Measurements from ENCODE around the gene TAF8.

Gene TAF8

DNA sequence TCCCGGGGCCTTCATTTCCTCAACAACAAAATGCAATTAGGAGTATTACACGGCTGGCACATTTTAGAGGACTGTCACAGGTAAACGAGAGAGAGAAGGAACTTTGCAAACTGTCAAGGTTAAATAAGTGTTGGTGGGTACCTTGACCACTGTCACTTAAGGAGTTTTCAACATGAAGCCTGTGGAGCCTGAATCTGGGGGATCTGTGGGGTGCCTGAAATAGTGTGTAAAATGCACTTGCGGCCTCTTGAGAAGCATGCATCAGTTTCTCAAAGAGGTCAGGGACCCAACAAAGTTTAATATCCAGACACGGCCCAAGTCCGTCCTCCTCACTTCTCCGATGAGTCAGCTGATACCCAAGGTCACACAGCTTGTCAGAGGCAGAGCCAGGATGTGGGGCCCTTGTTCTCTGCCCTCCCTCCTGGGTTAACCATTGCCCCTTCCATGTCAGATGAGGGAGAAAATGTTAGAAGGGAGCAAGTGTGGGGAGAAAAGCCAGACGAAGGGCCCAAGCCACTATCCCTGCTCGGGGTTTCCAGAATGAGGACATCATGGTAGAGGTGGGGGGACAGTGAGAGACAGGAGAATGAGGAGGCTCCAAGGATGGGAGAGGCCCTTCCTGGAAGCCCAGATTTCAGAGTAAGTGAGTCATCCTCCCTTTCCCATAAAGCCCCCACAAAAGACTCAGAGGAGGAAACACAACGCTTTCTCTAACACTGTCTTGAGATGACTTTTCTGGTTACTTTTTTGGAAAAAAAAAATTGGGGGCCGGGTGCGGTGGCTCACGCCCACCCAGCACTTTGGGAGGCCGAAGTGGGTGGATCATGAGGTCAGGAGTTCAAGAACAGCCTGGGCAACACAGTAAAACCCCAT, 49.9 kb downstream of the TAF8 start:
- DNase-seq, result no peak

DNA sequence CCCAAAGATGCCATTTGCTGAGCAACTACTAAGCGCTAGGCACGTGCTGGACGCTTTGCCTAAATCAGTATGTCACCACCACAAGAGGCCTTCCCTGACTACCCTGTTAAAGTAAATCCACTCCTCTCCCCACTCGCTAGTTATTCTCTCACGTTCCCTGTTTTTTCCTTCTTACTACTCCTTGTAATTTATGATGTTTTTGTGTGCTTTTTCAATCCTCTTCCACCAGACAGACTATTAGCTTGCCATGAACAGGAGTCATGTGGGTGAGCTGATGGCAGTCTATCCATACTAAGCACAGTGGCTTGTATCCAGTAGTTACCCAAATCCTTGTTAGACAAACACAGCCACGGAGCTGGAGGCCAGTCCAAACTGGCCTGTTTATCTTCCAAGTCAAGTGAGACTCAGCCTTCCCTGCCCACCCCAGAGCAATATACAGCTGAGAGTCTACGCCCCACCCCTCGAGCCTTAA, 50.9 kb downstream of the TAF8 start:
- no peak for DNase-seq

DNA sequence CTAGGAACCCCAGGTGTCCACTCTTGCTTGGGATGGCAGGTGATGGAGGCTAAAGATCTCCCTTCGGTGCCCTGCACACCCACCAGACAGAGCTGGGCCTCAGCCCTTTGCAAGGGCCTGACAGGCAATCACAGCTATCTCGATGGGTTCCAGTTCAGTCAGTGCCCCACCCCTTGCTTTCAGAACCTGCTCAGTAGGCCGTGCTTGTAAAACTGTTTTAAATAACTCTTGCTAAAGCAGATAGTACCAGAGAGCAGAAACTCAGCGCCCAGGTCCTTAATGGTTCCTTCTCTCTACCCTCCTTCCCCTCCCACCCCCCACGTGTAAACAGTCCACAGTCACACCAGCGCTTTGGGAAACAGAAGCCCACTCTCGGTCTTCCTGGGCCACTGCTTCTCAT, 52.9 kb downstream of the TAF8 start:
- no peak for DNase-seq

DNA sequence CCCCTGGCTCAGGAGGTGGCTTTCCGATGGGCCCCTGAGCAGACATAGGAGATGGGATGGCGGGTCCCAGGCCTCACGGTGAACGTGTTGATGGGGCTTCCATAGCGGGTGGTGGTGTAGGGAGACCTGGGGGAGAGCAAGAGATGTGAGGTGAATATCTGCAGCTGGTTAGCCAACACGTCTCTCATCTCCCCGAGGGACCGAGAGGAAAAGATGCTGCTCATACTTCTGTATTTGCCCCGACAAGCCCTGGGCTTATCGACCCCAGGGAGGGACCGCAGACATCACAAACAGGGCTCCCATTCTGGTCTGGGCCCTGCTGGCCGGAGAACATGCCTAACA, 53.4 kb downstream of the TAF8 start:
- DNase-seq, result no peak

DNA sequence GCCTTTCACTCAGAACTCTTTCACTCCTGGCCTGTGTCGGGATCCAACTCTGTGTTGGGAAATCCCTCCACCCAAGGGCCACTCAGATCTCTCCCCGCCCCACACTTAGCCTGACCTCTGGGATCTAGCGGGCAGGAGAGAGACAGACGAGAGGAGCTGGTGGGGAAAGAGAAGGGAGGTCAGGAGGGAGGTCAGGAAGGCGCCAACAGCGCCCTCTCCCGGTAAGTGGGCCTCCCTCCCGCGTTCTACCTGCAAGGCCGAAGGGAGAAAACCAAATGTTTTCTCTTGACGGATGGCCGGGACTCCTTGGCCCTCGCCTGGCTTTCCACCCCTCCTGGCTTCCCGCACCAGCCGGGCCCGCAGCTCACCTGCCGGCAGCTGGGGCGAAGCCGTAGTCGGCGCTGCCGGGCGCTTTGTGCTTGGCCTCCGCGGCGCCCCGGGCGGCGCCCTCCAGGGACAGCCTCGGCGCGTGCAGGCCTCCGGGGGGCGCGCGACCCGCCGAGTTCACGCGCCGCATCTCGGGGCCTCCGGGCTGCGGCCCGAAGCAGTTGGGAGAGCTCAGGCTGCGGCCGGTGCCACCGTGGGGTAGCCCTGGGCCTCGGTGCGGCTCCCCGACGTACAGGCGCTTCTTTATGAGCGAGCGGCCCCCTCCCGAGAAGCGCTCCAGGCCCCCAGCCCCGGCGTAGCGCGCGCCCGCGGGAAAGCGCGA, 53.9 kb downstream of the TAF8 start:
- no peak for DNase-seq

DNA sequence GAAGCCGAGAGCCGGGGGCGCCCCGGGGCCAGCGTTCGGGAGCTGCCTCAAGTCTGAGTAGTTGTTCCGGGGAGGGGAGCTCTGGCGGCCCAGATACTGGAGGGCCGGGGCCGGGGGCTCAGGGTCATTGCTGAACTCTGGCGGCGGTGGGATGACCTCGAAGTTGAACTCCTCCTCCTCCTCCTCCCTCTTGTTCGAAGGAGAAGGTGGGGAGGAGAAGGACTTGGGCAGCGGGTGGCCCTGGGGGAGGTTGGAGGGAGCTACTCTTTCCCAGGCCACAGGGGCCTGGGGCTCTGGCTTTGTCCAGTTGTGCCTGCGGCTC, 54.4 kb downstream of the TAF8 start:
- DNase-seq, result no peak

DNA sequence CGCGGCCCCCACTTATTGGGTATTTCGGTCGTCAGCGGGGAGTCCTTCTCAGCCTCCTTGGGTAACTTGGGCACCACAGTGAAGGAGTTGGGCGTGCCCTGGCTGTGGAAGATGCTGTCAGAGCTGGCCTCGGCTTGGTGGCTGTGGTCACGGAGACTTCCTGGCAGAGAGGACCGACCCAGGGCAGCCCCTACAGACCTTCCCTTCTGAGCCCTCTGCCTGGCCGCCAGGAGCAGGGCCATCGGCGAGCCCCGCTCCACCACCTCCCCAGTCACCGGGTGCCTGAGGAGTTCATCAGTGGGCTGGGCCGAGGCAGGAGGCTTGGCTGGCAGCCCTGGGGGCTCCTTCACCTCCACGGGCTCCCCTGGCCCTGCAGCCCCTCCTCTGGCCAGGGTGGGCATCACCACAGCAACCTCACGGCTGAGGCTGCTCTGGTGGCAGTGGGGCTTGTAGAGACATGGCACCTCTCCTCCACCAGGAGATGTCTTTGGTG, 54.9 kb downstream of the TAF8 start:
- no peak for DNase-seq

DNA sequence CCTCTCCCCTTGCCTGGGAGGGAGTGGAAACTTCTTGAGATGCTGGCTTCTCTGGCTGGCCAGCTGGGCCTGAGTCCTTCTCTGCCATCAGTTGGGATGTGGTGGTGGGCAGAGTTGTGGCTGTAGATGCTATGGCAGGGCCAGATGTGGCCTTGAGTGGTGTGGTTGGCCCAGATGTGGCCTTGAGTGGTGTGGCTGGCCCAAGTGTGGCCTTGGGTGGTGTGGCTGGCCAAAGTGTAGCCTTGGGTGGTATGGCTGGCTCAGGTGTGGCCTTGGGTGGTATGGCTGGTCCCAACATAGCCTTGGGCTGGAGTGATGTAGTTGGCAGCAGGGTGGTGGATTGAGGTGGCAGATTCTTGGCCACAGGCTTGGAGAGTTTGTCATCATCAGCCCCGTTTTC, 55.4 kb downstream of the TAF8 start:
- DNase-seq, result no peak

DNA sequence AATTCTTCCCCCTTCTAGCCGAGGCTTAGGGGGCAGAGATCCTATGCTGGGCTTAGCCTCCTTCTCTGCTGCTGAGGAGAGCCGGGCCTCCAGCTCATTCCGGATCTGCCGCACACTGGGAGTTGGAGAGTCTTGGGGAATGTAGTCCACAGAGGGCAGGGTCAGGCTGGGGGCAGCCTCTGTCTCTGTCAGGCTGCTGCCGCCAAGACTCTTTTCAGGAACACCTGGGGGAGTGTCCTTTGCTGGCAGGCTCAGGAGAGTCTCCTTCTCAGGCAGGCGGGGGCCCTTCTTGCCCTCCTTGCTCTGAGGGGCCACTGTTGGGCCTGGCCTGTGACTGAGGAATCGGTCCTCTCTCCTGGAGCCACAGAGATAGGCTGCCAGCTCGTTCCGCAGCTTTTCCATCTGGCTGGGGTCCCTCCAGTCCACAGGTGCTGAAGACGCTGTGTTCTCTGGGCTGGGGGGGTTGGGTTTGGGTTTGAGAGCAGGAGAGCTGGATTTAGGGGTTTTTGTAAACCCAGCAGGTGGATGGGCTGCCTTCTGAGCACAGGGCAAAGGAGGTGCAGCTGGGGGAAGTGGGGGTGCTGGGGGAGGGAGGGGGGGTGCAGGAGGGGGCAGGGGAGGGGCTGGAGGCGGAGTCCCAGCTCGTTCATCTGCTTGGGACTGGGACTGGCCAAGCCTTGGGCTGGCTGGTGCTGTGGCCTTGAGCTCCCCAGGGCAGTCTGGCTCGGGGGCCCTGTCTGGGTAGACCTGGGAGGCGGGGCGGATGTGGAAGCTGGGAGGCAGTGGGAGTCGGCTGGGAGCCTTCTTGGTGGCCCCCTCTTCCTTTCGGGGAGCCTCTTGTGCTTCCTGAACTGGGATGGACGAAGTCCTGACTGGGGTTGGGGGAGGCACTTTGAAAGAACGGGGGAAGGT, 56.0 kb downstream of the TAF8 start:
- no peak for DNase-seq

DNA sequence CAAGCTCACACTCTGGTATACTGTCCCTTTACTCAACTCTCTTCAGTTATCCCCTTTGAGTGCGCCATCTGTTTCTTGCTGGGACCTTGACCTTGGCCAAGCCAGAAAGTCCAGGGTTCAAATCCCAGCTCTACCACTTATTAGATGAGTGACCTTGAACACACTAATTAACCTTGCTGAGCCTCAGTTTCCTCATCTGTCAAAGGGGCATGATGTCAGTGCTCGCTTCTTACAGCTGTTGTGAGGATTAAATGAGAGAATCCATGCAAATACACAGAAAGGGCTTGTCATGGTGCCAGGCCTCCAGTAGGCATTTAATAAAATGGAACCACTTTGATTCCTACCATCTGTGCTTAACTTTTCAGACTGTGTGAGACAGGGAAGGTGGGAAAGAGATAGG, 57.7 kb downstream of the TAF8 start:
- no peak for DNase-seq

DNA sequence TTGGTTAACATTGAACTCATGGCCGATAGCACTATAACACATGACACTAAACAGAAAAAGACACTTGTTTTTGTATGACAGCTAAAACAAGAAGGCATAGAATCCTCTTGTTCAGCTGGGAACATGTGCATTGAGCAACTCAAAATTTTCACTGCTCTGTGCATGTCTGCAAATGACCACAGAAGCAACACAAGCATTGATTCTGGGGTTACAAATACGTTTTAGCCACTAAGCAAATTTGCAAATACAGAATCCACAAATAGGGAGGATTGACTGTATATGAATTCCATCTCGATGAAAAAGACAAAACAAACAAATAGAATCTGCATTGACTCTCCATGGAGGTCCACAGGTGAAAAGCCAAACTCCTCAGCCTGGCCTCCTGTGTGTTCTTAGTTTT, 60.4 kb downstream of the TAF8 start:
- no peak for DNase-seq

DNA sequence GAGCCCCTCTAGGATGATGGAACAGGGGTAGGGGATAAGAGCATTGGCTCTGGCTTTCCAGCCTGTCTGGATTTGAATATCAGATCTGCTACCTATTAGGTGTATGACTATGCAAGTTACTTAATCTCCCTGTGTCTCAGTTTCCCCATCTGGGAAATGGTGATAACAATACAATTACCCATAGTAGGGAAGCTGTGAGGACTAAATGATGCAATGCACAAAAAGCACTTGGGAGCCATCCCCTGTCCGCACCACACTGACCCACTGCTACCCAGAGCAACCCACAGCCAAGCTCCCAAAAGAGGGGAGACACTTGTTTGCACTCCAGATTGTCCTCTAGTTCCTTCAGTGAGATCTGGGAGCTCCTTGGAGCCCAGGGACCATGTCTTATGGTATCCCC, 62.0 kb downstream of the TAF8 start:
- no peak for DNase-seq

DNA sequence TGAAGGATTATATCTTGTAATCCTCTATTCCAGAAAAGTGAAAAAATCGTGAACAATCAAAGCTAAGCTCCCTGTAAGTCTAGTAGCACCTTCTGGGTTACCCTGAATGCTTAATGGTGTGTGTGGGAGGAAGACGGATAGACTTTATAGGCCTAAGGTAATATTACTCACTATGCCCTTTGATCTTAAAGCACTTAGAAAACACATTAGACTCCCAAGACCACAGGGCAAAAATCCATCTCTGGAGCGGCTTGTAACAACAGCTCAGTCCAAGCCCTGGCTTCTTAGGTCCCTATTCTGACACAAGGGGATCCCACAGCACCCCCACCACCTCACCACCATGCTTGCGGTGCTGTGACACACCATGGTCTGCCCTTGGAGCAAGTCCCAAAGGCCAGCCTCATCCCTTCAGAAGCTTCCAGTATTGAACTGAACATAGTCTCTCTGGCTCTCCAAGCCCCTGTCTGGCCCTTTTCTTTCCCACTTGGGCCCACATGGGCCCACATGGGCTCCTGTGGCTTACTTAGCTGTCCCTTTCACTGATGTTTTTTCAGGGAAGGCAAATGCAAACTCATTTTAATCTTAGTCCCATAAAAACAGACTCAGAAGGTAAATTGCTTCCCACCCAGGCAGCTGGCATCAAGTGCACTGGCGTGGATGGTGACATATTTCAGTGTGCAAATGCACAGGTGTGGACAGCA, 63.8 kb downstream of the TAF8 start:
- no peak for DNase-seq

DNA sequence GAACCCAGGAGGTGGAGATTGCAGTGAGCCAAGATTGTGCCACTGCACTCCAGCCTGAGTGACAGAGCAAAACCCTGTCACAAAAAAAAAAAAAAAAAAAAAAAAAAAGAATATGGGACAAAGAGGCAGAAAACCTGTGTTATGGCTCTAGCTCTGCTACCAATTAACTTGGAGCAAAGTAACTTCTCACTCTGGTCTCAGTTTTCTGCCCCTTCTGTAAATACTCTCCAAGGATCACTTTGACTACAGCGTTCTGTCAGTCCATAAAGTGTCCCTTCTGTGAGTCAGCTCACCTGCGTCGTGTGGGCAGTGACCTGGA, 67.5 kb downstream of the TAF8 start:
- DNase-seq, result no peak

DNA sequence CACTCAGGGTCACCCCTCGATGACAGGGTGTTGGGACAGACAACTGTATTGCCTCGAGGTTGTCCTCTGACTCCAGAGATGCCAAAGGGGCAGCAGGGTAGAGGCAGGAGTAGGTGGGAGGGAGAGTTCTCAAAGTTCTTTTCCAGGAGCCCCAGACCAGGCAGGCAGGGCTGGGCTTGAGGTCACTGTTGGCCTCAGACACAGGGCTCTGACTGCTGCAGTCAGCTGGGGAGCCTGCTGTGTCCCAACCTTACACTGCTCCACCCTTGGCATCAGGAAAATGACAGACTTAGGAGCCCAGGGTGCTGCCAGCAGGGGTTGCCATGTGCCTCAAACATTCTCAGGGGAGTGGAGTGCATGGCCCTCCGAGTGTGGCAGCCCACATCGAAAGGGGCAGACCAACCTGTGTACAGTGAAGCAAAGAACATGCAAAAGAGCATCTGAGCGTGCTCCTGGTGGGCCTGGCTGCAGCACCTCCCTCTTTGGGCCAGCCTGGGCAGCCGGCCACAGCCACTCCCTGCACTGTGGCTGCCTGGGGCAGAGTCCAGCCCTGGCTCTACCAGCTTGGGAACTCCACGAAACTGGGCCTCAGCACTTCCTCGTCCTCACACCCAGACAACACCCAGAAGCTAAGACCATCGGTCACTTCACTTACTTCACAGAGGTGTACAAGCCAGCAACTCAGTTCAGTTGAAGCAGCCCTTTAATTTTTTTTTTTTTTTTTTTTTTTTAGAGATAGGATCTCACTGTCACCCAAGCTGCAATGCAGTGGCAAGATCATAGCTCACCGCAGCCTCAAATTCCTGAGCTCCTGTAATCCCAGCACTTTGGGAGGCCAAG, 68.1 kb downstream of the TAF8 start:
- no peak for DNase-seq

DNA sequence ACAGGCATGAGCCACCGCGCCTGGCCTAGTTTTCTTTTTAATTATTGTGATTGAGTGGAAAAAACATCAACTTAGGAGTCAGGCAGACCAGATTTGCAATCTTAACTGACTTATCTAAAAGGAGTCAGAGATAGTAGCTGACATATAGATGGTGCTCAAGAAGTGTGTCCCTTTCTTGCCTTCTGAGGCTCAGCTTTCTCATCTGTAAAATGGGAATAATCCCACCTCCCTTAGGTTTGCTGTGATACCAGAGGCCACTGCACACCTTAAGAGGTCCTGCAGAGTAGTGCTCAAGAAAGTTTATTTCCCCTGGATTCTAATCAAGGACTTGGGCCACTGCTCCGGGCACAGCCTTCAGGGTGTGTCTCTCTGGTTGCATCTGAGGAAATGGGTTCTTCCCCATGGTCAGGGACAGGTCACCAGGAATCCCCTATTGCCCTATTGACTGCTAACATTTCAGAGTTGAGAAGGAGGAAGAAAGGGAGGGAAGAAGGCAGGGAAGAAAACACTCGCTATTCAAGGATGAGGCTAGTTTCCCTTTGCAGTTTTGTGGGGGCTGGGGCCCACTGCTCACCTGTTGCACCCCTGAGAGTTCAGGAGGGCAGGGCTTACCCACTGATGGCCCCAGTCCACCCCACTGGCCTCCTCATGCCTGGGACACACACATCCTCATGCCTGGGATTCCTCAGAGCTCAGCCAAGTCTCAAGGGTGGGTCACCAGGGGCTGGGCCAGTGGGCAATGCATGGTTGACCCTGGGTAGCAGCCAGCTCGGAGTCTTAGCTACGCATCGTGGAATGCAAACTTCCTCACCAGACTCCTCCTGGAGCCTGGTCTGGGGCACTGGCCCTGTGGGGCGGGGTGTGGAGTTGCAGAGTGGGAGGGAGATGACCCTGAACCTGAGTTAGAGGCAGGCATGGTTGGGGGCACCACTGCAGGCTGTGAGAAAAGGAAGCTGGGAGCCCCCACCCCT, 70.9 kb downstream of the TAF8 start:
- no peak for DNase-seq

DNA sequence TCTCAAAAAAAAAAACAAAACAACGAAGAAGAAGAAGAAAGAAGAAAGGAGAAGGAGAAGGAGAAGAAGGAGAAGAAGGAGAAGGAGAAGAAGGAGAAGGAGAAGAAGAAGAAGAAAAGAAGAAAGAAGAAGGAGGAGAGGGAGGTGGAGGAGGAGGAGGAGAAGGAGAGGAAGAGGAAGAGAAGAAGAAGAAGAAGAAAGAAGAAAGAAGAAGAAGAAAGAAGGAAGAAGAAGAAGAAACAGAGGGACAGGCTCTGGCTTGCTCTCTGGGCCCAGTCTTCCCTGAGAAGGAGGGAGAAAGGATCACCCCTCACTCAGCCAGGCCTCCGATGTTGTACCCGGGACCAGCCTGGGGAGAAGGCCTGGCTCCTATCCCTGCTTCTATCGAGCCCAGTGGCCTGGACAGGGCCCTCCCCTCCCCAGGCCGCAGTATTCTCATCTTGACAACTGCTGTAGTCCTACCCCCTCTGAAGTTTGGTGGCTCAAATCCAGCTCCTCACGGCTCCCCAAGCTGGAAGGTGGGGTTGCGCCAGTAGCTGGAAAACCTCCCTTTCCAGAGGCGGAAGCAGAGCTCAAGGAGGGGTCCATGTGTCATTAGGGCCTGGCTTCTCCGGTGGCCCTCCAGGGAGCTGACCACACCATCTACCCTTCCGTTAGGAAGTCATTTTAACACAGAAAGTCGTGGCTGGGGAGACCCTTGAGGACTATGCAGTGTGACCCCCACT, 73.2 kb downstream of the TAF8 start:
- no peak for DNase-seq

DNA sequence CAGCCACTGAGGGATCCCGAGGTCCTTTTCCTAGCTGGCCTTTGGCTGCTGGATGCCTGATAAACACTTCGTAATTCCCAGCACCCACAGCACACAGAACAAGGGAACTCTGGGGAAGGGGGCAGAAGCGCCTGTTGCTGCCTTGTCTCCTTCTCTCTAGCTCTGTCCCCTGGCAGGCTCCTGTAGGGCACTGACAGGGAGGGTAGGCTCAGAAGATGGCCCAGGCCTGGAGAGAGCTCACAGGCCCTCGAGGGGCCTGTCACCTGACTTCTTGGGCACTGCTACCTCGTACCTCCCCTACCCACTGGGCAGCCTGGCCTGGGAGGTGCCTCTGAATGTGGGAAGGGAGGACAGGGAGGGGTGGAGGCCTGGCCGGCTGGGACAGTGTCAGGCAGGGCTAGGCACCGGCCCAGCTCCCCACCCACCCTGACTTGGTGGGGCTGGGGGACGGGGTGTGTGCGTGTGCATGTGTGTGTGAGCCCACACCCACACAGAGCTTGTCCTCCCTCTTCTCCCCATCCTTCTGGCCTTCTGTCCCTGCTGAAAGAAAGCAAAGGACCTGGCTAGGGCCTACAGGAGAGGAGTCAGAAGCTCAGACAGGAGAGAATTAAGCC, 74.0 kb downstream of the TAF8 start:
- DNase-seq, result no peak

DNA sequence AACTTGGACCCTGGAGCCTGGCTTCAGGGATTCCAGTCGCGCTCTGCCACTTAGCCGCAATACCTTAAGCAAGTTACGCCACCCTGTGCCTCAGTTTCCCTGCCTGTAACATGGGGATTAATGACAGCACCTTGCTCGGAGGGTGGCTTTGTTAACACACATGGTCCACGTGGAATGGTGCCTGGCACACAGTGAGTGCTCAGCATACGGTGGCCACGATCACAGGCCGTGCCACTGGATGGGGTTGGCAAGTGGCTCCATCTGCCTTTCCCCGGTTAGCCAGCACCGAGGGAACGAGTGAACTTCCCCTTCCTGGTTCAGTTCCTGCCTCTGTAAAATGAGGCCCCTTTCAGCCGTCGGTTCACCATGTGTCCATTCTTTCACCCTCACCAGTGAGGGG, 74.9 kb downstream of the TAF8 start:
- DNase-seq, result no peak

DNA sequence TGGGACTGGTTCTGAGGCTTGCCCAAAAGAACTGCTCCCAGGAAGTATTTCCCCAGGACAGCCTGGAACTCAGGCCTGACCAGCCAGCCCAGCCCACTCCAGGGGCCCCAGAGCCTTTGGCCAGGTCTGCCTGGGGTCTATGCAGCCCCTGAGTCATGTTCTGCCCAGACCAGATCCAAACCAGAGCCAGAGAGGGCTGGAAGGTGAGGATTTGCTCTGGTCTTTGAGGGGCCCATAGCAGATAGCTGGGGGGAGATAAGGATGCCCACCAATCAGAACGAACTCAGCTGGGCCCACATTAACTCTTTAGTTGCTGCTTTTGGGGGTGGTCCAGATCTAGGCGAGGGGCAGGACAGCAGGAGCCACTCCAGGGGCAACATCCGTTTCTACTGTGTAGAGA, 75.3 kb downstream of the TAF8 start:
- DNase-seq, result no peak

All from SHP77 treated with DMSO at 0.1 percent for 48 hours (cell line).